Glutamatergic neuron (in vitro differentiated cells): ENCODE measurements around the gene EEF2K. TPM values are rescaled to one million over a fixed set of nuclear protein-coding genes. Genes with fewer than 3 reads are reported as not detected.
"Not testable (repeated sequence)": the region's sequence is repeated elsewhere in the genome, so short reads cannot be mapped to it uniquely, and the experiment has no call there.

Experiments
- DNase-seq: peaks from one replicate; pipeline ENCODE4 v3.0.0; 2022
- H3K27ac Mint-ChIP-seq: one replicate; pipeline ENCODE4 v1.8.0; 2020; ENCODE audit warnings: mild to moderate bottlenecking, mixed read lengths, inconsistent platforms; ENCODE audit not compliant: unreplicated experiment
- H3K27me3 Mint-ChIP-seq: one replicate; pipeline ENCODE4 v1.8.0; 2020; ENCODE audit warnings: mild to moderate bottlenecking, moderate library complexity, mixed read lengths, inconsistent platforms; ENCODE audit not compliant: unreplicated experiment
- H3K36me3 Mint-ChIP-seq: one replicate; pipeline ENCODE4 v1.8.0; 2020; ENCODE audit warnings: mild to moderate bottlenecking, mixed read lengths, inconsistent platforms; ENCODE audit not compliant: unreplicated experiment
- H3K4me1 Mint-ChIP-seq: one replicate; pipeline ENCODE4 v1.8.0; 2020; ENCODE audit warnings: mild to moderate bottlenecking, low read depth, mixed read lengths, inconsistent platforms; ENCODE audit not compliant: unreplicated experiment
- H3K4me3 Mint-ChIP-seq: one replicate; pipeline ENCODE4 v1.8.0; 2020; ENCODE audit warnings: mild to moderate bottlenecking, mixed read lengths, inconsistent platforms; ENCODE audit not compliant: unreplicated experiment
- H3K9me3 Mint-ChIP-seq: one replicate; pipeline ENCODE4 v1.8.0; 2020; ENCODE audit warnings: mild to moderate bottlenecking, moderate library complexity, mixed read lengths, inconsistent platforms; ENCODE audit not compliant: unreplicated experiment
- CTCF ChIP-seq: fragments of 200-600 bp; sonication (generic); IDR thresholded peaks from one replicate; pipeline ENCODE4 v1.5.0; 2021; ENCODE audit not compliant: partially characterized antibody, unreplicated experiment
- total RNA-seq: library from RNA; stranded (reverse); fragmentation: NEBNext Ultra II Directional; extraction: Animal tissue kit (Norgen Biotek cat#: 25700); gene quantifications from one replicate; pipeline ENCODE4 v1.2.1, GENCODE V29; 2021; ENCODE audit not compliant: unreplicated experiment

The EEF2K gene
- total RNA-seq, 1 donor from 2014 or later = 40.2 TPM

- TF ChIP-seq CTCF = no peak
- Mint-ChIP-seq H3K9me3 (no peaks in the 10 kb centered on the region), H3K4me1 (peaks cover 4% of the 10 kb centered on the region), H3K27ac (no peak overlapping the region), H3K36me3 (peaks cover 5% of the 10 kb centered on the region), H3K4me3 (no peak overlapping the region), H3K27me3 (no peaks in the 10 kb centered on the region)
- no peak for DNase-seq
These were observed 8.8 kb downstream of the EEF2K start for GRCh38 chr16:22214889-22215288.

- no peaks in the 10 kb centered on the region for H3K36me3 Mint-ChIP-seq
- no peaks in the 10 kb centered on the region for H3K9me3 Mint-ChIP-seq
- H3K4me1 Mint-ChIP-seq = peaks cover 4% of the 10 kb centered on the region
- H3K27me3 Mint-ChIP-seq = no peaks in the 10 kb centered on the region
- DNase-seq = no peak
- no peak overlapping the region for H3K27ac Mint-ChIP-seq
- TF ChIP-seq CTCF = no peak
- no peak overlapping the region for H3K4me3 Mint-ChIP-seq
These were observed 10.2 kb downstream of the EEF2K start for GRCh38 chr16:22216191-22216831.

GRCh38 chr16:22216832-22217225, 10.8 kb downstream of the EEF2K start:
- H3K9me3 Mint-ChIP-seq, H3K4me1 Mint-ChIP-seq, DNase-seq, H3K36me3 Mint-ChIP-seq, H3K27ac Mint-ChIP-seq, H3K27me3 Mint-ChIP-seq, H3K4me3 Mint-ChIP-seq: not testable (repeated sequence)

GRCh38 chr16:22217890-22218730, 12.0 kb downstream of the EEF2K start:
- H3K4me3 Mint-ChIP-seq = no peak overlapping the region
- DNase-seq = no peak
- no peak overlapping the region for H3K27ac Mint-ChIP-seq
- peaks cover 4% of the 10 kb centered on the region for H3K4me1 Mint-ChIP-seq
- H3K36me3 Mint-ChIP-seq = no peaks in the 10 kb centered on the region
- H3K9me3 Mint-ChIP-seq = no peaks in the 10 kb centered on the region
- H3K27me3 Mint-ChIP-seq = no peaks in the 10 kb centered on the region
- no peak for TF ChIP-seq CTCF

GRCh38 chr16:22219389-22220068, 13.5 kb downstream of the EEF2K start:
- H3K27ac Mint-ChIP-seq = no peak overlapping the region
- H3K36me3 Mint-ChIP-seq = no peaks in the 10 kb centered on the region
- DNase-seq = no peak
- no peak for TF ChIP-seq CTCF
- H3K27me3 Mint-ChIP-seq = no peaks in the 10 kb centered on the region
- no peaks in the 10 kb centered on the region for H3K9me3 Mint-ChIP-seq
- H3K4me3 Mint-ChIP-seq = no peak overlapping the region
- peaks cover 4% of the 10 kb centered on the region for H3K4me1 Mint-ChIP-seq
